NCI-H82 (cell line): ENCODE data around the gene ATOX1.

Source experiments
- DNase-seq: peaks from one replicate; lab custom pipeline; 2025; lab: John Stamatoyannopoulos, UW

The ATOX1 gene

GRCh38 chr5:151770383-151771258, 12.2 kb upstream of the ATOX1 start:
- peak; percentile 79 for DNase-seq

GRCh38 chr5:151766975-151767374, 8.5 kb upstream of the ATOX1 start:
- DNase-seq, result no peak

- DNase-seq, result no peak
Observed at GRCh38 chr5:151764801-151765200, 6.4 kb upstream of the ATOX1 start.

- peak; percentile 65 for DNase-seq
Observed at GRCh38 chr5:151758141-151758429, 346 bp downstream of the ATOX1 start.

- peak; percentile 46 for DNase-seq
Observed at GRCh38 chr5:151757233-151758140, 944 bp downstream of the ATOX1 start.

GRCh38 chr5:151755383-151755782, 3.0 kb downstream of the ATOX1 start:
- no peak for DNase-seq

- DNase-seq, result no peak
Observed at GRCh38 chr5:151751593-151751992, 6.8 kb downstream of the ATOX1 start.

- no peak for DNase-seq
Observed at GRCh38 chr5:151751091-151751490, 7.3 kb downstream of the ATOX1 start.

GRCh38 chr5:151750121-151750520, 8.3 kb downstream of the ATOX1 start:
- DNase-seq, result no peak

- no peak for DNase-seq
Observed at GRCh38 chr5:151745071-151745705, 13.2 kb downstream of the ATOX1 start.

GRCh38 chr5:151743530-151743929, 14.9 kb downstream of the ATOX1 start:
- DNase-seq, result no peak

- DNase-seq, result peak; percentile 68
Observed at GRCh38 chr5:151742870-151743294, 15.5 kb downstream of the ATOX1 start.

- no peak for DNase-seq
Observed at GRCh38 chr5:151741678-151742423, 16.6 kb downstream of the ATOX1 start.

GRCh38 chr5:151740958-151741373, 17.5 kb downstream of the ATOX1 start:
- no peak for DNase-seq

- DNase-seq, result peak; percentile 65
Observed at GRCh38 chr5:151740336-151740942, 18.0 kb downstream of the ATOX1 start.

- DNase-seq, result no peak
Observed at GRCh38 chr5:151739939-151740335, 18.5 kb downstream of the ATOX1 start.

- DNase-seq, result no peak
Observed at GRCh38 chr5:151739395-151739794, 19.0 kb downstream of the ATOX1 start.

GRCh38 chr5:151738125-151738848, 20.1 kb downstream of the ATOX1 start:
- no peak for DNase-seq

- DNase-seq, result no peak
Observed at GRCh38 chr5:151737431-151737830, 21.0 kb downstream of the ATOX1 start.

- DNase-seq, result no peak
Observed at GRCh38 chr5:151735646-151736045, 22.8 kb downstream of the ATOX1 start.

GRCh38 chr5:151734064-151734408, 24.4 kb downstream of the ATOX1 start:
- DNase-seq, result no peak
